ENCODE data around the gene FIBCD1. TPM values are rescaled to one million over a fixed set of nuclear protein-coding genes. Genes with fewer than 3 reads are reported as not detected.

FIBCD1 gene
- total and polyA plus RNA-seq, 4 donors: 0.97 to 7.7 (median 4.1) TPM

DNA sequence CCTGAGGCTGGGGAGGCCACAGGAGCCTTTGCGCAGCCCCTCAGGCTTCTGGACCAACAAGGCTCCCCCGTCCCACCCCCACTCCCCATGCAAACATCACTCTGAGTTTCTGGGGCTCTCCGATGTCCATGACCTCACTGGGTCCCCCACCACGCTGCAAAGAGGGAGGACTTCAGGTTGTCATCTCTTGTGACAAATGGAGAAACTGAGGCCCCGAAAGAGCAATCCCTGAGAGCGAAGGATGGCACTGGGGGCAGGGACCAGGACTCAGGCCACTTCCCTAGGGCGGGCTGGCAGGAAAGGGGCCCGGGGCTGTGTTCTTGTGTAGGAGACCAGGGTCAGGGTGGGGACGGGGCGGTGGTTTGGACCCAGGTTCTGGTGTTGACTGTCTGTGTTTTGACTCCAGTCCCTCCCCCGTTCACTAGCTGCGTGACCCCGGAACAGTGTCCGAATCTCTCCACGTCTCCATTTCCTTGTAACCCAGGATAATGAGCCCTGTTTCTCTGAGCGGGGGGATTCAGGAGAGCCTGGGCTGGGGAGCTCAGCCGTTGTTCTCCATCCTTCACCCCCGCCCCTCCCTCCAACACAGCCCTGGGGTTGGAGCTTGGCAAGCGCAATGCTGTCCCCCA, 13.9 kb downstream of the FIBCD1 start:
- TF ChIP-seq CTCF (IDR thresholded peaks at IDR 0.05; ENCODE audit: control extremely low read depth, extremely low read depth): no peak
- 80 to 81% methylated on average over 19 of the region's 19 CpGs for WGBS, 2 donors

GRCh38 chr9:130924448-130924788, 14.6 kb downstream of the FIBCD1 start:
- DNase-seq (no peak), ATAC-seq (ENCODE audit: insufficient read depth, low FRiP score) (no peak)
- H3K27ac ChIP-seq (ENCODE audit: low read depth in 1 of 2, low read length in 1 of 2): no peak overlapping the region
- 74 to 82% methylated on average over 10 of the region's 10 CpGs for WGBS, 2 donors
- H3K27me3 ChIP-seq (ENCODE audit: control insufficient read depth in 3 of 3, insufficient read depth in 3 of 3, low read length in 2 of 3): peaks cover 0 to 27% (median 0%) of the 10 kb centered on the region in 3 donors
- H3K4me1 ChIP-seq (ENCODE audit: control insufficient read depth in 5 of 5, insufficient read depth in 5 of 5, low read length in 5 of 5): peaks cover 0 to 15% (median 0%) of the 10 kb centered on the region in 5 donors
- no peak for TF ChIP-seq CTCF (IDR thresholded peaks at IDR 0.05; ENCODE audit: control extremely low read depth, extremely low read depth)
- no peak overlapping the region for H3K4me3 ChIP-seq
- no peaks in the 10 kb centered on the region for H3K36me3 ChIP-seq (ENCODE audit: control insufficient read depth in 4 of 4, insufficient read depth in 4 of 4, low read length in 4 of 4)
- peaks cover 0 to 2% (median 0%) of the 10 kb centered on the region in 4 donors for H3K9me3 ChIP-seq (ENCODE audit: control insufficient read depth in 4 of 4, insufficient read depth in 3 of 4, low read length in 3 of 4)
- no peak overlapping the region for H3K9ac ChIP-seq (ENCODE audit: insufficient read depth in 1 of 2, low read length in 2 of 2)

More for the DNA sequence above, 13.9 kb downstream of the FIBCD1 start:
- Histone ChIP-seq H3K4me3 (no peak overlapping the region), H3K9me3 (ENCODE audit: control insufficient read depth in 4 of 4, insufficient read depth in 3 of 4, low read length in 3 of 4) (peaks cover 0 to 2% (median 0%) of the 10 kb centered on the region in 4 donors), H3K4me1 (ENCODE audit: control insufficient read depth in 5 of 5, insufficient read depth in 5 of 5, low read length in 5 of 5) (peaks cover 0 to 15% (median 0%) of the 10 kb centered on the region in 5 donors), H3K27me3 (ENCODE audit: control insufficient read depth in 3 of 3, insufficient read depth in 3 of 3, low read length in 2 of 3) (peaks cover 0 to 27% (median 0%) of the 10 kb centered on the region in 3 donors), H3K36me3 (ENCODE audit: control insufficient read depth in 4 of 4, insufficient read depth in 4 of 4, low read length in 4 of 4) (no peaks in the 10 kb centered on the region), H3K27ac (ENCODE audit: low read depth in 1 of 2, low read length in 1 of 2) (no peak overlapping the region), H3K9ac (ENCODE audit: insufficient read depth in 1 of 2, low read length in 2 of 2) (no peak overlapping the region)
- ATAC-seq (ENCODE audit: insufficient read depth, low FRiP score) (no peak), DNase-seq (no peak)

DNA sequence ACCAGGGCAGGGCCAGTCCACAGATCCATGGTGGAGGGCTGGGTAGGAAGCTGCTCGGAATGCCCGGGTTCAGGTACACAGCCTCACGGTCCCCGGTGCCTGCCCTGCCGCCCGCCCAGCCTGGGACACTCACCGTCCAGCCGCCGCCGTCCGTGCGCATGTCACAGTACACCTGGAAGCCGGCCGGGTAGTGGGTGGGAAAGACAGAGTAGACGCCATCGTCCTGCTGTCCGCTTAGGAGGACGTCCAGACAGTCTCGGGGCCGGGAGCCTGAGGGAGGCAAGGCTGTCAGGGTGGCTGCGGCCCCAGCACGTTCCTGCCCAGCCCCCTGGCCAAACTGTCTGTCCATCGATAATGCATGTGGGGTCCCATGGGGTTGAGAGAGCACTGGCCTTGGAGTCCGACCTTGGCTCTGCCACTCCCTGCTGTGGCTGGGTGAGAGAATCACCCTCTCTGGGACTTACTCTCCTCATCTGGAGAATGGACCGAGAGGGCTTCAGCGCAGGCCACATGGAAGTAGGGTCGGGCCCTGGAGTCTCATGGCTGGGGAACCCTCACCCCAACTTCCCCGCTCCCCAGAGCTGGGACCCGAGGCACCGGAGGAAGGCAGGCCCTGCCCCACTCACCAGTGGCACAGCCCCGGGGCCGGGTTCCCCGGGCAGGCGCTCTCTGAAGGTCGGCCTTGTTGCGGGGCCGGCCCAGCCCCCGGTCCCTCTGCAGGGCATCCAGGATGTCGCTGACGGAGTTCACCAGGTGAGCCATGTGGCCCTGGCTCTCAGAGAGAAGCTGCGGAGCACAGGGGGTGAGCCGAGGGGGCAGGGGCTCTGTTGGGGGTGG, 15.2 kb downstream of the FIBCD1 start:
- H3K27me3 ChIP-seq (ENCODE audit: control insufficient read depth in 3 of 3, insufficient read depth in 3 of 3, low read length in 2 of 3): peaks cover 0 to 27% (median 0%) of the 10 kb centered on the region in 3 donors
- H3K9ac ChIP-seq (ENCODE audit: insufficient read depth in 1 of 2, low read length in 2 of 2): no peak overlapping the region
- peaks cover 0 to 2% (median 0%) of the 10 kb centered on the region in 4 donors for H3K9me3 ChIP-seq (ENCODE audit: control insufficient read depth in 4 of 4, insufficient read depth in 3 of 4, low read length in 3 of 4)
- TF ChIP-seq CTCF (IDR thresholded peaks at IDR 0.05; ENCODE audit: control extremely low read depth, extremely low read depth): no peak
- peaks cover 0 to 15% (median 0%) of the 10 kb centered on the region in 5 donors for H3K4me1 ChIP-seq (ENCODE audit: control insufficient read depth in 5 of 5, insufficient read depth in 5 of 5, low read length in 5 of 5)
- no peak overlapping the region for H3K4me3 ChIP-seq
- H3K27ac ChIP-seq (ENCODE audit: low read depth in 1 of 2, low read length in 1 of 2): no peak overlapping the region
- WGBS, 2 donors: 79 to 90% methylated on average over 41 to 42 of the region's 42 CpGs
- ATAC-seq (ENCODE audit: insufficient read depth, low FRiP score) (no peak), DNase-seq (no peak)
- no peaks in the 10 kb centered on the region for H3K36me3 ChIP-seq (ENCODE audit: control insufficient read depth in 4 of 4, insufficient read depth in 4 of 4, low read length in 4 of 4)

All from lung (tissue), 12 donors.